ENCODE results near the gene MARS1. TPM values are rescaled to one million over a fixed set of nuclear protein-coding genes. Genes with fewer than 3 reads are reported as not detected.

MARS1 gene
- polyA plus RNA-seq, 1 donor, result 81.9 TPM

DNA sequence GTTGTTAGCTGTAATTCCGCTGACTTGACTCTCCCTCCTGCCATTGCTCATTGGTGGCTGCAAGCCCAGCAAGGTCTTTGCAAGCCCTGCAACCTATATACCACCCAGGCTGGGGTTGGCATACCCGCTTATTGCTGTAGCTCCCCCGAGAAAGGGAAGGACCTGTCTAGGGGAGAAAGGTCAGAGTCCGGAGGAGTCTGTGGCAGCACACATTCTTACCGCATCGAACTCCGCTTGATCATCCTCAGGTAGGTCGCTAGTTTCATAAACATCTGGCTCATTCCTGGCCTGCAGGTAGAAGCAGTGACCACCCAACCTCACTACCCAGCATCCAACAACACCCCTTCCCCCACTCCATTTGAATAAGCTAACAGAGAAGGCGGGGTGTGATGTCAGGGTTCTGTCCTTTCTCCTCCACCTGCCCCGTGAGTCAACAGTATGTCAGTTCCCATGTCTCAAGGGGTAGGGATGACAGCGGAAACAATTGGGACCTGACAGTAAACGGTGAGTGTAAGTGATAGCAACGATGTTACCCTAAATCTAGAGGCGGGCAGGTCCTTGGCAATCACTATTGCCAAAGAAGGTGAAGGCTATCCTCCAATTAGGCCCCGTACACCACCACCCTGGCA, 58.1 kb downstream of the MARS1 start:
- peak overlapping the region; percentile 80 for H3K27ac ChIP-seq (ENCODE audit: low read length)
- H3K36me3 ChIP-seq (ENCODE audit: control insufficient read depth, insufficient read depth, low read length), result peaks cover 9% of the 10 kb centered on the region
- H3K9me3 ChIP-seq (ENCODE audit: control insufficient read depth, low read depth, low read length), result no peaks in the 10 kb centered on the region
- peaks cover 32% of the 10 kb centered on the region for H3K27me3 ChIP-seq (ENCODE audit: control insufficient read depth, insufficient read depth, low read length)
- peak overlapping the region; percentile 100 for H3K4me3 ChIP-seq (ENCODE audit: low read length)
- no CpG with 5 or more reads among the region's 15 CpGs for WGBS (ENCODE audit: insufficient coverage, low lambda C conversion rate)
- peaks cover 14% of the 10 kb centered on the region for H3K4me1 ChIP-seq (ENCODE audit: control insufficient read depth, insufficient read depth, low read length)
- peak; percentile 36 to 82 for DNase-seq

DNA sequence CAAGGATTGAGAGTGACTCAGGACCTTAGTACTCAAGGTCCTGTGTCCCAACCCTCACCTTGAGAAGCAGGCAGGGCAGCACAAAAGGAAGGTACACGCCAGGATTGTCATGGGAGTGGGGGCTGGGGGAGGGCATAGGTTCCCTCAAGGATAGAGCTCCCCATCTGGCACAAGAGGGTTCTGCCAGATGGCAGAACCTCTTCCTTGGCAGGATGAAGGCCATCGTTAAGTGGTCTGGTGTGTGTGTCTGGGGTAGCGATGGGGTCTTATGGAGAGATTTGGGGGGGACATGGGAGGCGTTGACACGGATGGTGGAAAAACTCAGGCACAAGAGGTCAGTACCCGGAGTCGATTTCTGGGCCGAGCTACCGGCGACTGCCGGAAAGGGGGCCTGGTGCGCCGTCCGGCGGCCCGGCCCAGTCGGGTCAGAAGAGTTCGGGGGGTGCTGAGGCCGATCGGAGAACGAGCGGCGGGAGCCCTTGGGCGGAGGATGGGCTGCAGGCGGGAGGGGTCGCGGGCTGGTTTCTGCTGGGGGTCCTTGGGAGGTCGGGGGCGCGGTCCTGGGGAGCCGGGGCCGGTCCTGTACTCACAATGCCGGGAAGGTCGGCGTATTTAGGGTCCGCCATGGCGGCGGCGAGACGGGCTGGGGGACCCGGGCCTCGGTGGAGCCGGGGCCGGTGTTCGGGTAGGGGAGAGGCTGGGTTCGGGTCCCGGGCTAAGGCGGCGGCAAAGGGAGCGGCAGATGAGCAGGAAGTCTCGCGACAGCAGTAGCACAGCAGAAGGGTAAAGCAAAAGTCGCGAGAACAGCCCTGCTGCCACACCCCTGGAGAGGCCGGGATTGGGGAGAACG, 58.8 kb downstream of the MARS1 start, which contains the start of gene DCTN2:
TSS of gene DCTN2 (minus strand) at position 755 of the 850 bp plus-strand sequence. CDS start at position 626, 129 bp downstream.
- no CpG with 5 or more reads among the region's 56 CpGs for WGBS (ENCODE audit: insufficient coverage, low lambda C conversion rate)
- Histone ChIP-seq H3K9me3 (ENCODE audit: control insufficient read depth, low read depth, low read length) (no peaks in the 10 kb centered on the region), H3K4me1 (ENCODE audit: control insufficient read depth, insufficient read depth, low read length) (peaks cover 14% of the 10 kb centered on the region), H3K4me3 (ENCODE audit: low read length) (peak within 1 kb of the TSS; percentile 100), H3K27ac (ENCODE audit: low read length) (peak within 1 kb of the TSS; percentile 80), H3K36me3 (ENCODE audit: control insufficient read depth, insufficient read depth, low read length) (peaks cover 5% of the 10 kb centered on the region), H3K27me3 (ENCODE audit: control insufficient read depth, insufficient read depth, low read length) (peaks cover 39% of the 10 kb centered on the region)
- DNase-seq, result peak; percentile 96 to 97

DNA sequence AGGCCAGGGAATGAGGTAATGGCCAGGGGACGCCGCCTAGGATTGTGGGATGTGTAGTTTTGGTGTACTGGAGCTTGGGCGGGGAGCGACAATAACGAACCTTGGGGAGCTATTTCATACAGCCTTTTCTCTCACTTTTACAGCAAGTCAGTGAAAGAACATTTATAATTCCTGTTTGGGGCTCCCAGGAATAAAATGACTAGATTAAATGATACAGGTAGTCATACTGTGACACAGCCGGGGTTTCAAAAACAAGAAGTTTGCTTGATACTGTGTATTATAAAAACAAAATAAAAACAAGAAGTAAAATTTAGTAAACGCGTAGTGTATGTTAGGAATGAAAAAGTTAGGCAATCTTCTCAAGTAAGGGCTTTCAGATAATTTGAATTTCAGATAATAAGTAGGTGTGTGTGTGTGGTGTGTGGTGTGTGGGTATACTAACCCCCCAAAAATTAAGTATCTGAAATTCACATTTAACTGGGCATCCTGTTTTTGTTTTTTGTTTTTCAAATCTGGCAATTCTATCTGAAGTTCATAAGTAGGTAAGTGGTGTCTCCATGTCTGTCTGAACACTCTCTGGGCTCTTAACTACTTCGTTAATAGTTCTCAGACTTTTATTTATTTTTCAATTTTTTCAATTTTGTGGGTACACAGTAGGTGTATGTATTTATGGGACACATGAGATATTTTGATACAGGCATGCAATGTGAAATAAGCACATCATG, 59.6 kb downstream of the MARS1 start:
- Histone ChIP-seq H3K4me3 (ENCODE audit: low read length) (peak overlapping the region; percentile 100), H3K9me3 (ENCODE audit: control insufficient read depth, low read depth, low read length) (no peaks in the 10 kb centered on the region), H3K27me3 (ENCODE audit: control insufficient read depth, insufficient read depth, low read length) (peaks cover 47% of the 10 kb centered on the region), H3K36me3 (ENCODE audit: control insufficient read depth, insufficient read depth, low read length) (peaks cover 5% of the 10 kb centered on the region), H3K4me1 (ENCODE audit: control insufficient read depth, insufficient read depth, low read length) (peaks cover 14% of the 10 kb centered on the region), H3K27ac (ENCODE audit: low read length) (no peak overlapping the region)
- WGBS (ENCODE audit: insufficient coverage, low lambda C conversion rate), result 17% methylated on average over 4 of the region's 9 CpGs
- DNase-seq, result no peak

DNA sequence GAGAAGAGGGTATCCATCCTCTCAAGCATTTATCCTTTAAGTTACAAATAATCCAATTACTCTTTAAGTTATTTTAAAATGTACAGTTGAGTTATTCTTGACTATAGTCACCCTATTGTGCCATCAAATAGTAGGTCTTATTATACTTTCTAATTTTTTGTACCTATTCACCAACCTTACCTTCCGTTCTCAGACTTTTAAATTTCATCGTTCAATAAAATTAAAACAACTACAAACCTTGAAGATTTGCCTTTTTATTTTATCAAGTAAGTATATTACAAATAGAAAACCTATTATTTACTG, 60.1 kb downstream of the MARS1 start:
- Histone ChIP-seq H3K9me3 (ENCODE audit: control insufficient read depth, low read depth, low read length) (no peaks in the 10 kb centered on the region), H3K4me1 (ENCODE audit: control insufficient read depth, insufficient read depth, low read length) (peaks cover 14% of the 10 kb centered on the region), H3K27me3 (ENCODE audit: control insufficient read depth, insufficient read depth, low read length) (peaks cover 52% of the 10 kb centered on the region), H3K4me3 (ENCODE audit: low read length) (no peak overlapping the region), H3K27ac (ENCODE audit: low read length) (no peak overlapping the region), H3K36me3 (ENCODE audit: control insufficient read depth, insufficient read depth, low read length) (peaks cover 5% of the 10 kb centered on the region)
- 100% methylated on average over 2 of the region's 2 CpGs for WGBS (ENCODE audit: insufficient coverage, low lambda C conversion rate)
- DNase-seq, result no peak

DNA sequence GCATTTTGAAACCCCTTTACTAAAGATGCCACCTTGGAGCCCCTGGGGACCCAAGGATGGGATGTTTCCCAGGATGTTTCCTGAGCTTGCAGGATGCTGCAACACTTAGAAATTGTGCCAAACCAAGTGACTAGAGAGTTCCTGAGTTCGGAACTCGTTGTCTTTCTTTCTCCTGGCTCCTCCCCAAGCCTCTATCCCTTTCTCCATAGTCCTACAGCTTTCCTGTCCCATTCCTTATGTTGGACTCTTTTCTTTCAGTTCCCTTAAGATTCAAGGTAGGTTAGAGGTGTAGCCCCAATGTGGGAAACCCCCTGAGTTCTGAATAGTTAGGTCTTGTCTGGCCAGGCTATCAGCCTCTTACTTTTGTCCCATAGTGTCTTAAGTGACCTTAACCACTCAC, 60.6 kb downstream of the MARS1 start:
- H3K27me3 ChIP-seq (ENCODE audit: control insufficient read depth, insufficient read depth, low read length), result peaks cover 57% of the 10 kb centered on the region
- WGBS (ENCODE audit: insufficient coverage, low lambda C conversion rate), result no CpG with 5 or more reads among the region's 2 CpGs

DNA sequence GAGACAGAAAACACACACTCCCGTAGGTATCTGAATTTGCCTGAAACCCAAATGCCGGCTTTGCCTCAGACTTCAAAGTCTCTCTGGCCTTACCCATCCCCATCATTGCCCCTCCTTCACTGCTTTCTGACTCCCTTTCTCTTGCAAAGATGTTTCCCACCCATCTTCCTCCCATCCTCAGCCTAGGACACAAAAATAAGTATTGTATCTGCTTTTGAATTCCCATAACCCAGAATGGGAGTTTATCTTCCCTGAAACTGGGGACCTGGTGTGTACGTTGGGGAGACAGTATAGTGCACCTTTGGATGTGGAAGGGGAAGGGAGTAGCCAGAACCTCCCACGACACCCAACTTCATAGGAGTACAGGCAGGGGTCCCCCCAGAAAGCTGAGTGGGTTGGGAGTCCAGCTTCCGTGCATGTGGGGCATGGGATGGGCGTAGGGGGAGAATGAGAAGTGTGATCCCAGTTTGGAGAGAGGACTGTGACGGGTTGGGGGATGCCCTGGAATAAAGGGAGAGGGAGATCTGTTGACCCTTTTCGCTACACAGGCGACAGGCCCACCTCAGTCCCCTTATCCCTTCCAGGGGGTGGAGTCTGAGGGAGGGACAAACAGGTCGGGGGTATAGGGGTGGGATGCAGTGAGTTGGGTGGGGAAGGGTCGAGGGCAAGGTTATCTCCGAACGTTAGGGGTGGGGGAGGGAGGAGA, 61.5 kb downstream of the MARS1 start:
- H3K27ac ChIP-seq (ENCODE audit: low read length), result no peak overlapping the region
- H3K36me3 ChIP-seq (ENCODE audit: control insufficient read depth, insufficient read depth, low read length), result no peaks in the 10 kb centered on the region
- no peak overlapping the region for H3K4me3 ChIP-seq (ENCODE audit: low read length)
- H3K4me1 ChIP-seq (ENCODE audit: control insufficient read depth, insufficient read depth, low read length), result peaks cover 14% of the 10 kb centered on the region
- WGBS (ENCODE audit: insufficient coverage, low lambda C conversion rate), result no CpG with 5 or more reads among the region's 13 CpGs
- peaks cover 64% of the 10 kb centered on the region for H3K27me3 ChIP-seq (ENCODE audit: control insufficient read depth, insufficient read depth, low read length)
- no peak for DNase-seq
- no peaks in the 10 kb centered on the region for H3K9me3 ChIP-seq (ENCODE audit: control insufficient read depth, low read depth, low read length)

More for the DNA sequence above, 60.6 kb downstream of the MARS1 start:
- Histone ChIP-seq H3K4me1 (ENCODE audit: control insufficient read depth, insufficient read depth, low read length) (peaks cover 14% of the 10 kb centered on the region), H3K9me3 (ENCODE audit: control insufficient read depth, low read depth, low read length) (no peaks in the 10 kb centered on the region), H3K36me3 (ENCODE audit: control insufficient read depth, insufficient read depth, low read length) (peaks cover 3% of the 10 kb centered on the region), H3K27ac (ENCODE audit: low read length) (no peak overlapping the region), H3K4me3 (ENCODE audit: low read length) (no peak overlapping the region)
- DNase-seq, result no peak

DNA sequence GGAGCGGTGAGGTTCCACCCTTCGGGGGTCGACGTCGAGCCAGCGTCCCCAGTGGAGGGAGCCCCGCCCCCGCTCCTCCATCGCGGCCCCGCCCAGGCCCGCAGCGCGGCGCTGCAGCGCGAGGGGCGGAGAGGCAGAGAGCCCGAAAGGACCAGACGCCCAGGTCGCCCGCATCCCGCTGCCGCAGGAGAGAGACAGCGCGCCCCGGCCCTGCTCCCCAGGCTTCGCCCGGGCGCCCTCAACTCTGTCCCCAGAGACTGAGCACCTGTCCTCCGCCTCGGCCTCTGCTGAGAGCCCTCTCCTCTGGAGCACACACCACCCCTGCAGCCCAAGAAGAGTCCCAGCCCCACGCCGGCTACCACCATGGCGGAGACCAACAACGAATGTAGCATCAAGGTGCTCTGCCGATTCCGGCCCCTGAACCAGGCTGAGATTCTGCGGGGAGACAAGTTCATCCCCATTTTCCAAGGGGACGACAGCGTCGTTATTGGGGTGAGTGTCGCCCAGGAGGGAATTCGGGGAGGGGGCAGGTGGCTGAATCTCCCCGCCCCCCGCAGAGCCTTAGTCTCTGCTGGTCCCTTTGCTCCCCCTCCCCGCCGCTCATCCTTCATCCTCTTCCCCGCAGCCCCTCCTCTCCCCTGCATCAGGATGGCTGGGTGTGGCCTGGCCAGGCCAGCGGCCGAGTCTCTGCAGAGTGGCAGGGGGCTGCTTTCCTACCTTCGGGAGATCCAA, 62.2 kb downstream of the MARS1 start, which contains the start of gene KIF5A:
TSS of gene KIF5A (plus strand) at position 136 of the 732 bp plus-strand sequence. CDS start at position 364, 228 bp downstream.
- no CpG with 5 or more reads among the region's 52 CpGs for WGBS (ENCODE audit: insufficient coverage, low lambda C conversion rate)
- H3K4me1 ChIP-seq (ENCODE audit: control insufficient read depth, insufficient read depth, low read length), result peaks cover 14% of the 10 kb centered on the region
- peaks cover 70% of the 10 kb centered on the region for H3K27me3 ChIP-seq (ENCODE audit: control insufficient read depth, insufficient read depth, low read length)
- no peak within 1 kb of the TSS for H3K27ac ChIP-seq (ENCODE audit: low read length)
- no peaks in the 10 kb centered on the region for H3K9me3 ChIP-seq (ENCODE audit: control insufficient read depth, low read depth, low read length)
- DNase-seq, result no peak
- peak within 1 kb of the TSS; percentile 27 for H3K4me3 ChIP-seq (ENCODE audit: low read length)
- no peaks in the 10 kb centered on the region for H3K36me3 ChIP-seq (ENCODE audit: control insufficient read depth, insufficient read depth, low read length)

DNA sequence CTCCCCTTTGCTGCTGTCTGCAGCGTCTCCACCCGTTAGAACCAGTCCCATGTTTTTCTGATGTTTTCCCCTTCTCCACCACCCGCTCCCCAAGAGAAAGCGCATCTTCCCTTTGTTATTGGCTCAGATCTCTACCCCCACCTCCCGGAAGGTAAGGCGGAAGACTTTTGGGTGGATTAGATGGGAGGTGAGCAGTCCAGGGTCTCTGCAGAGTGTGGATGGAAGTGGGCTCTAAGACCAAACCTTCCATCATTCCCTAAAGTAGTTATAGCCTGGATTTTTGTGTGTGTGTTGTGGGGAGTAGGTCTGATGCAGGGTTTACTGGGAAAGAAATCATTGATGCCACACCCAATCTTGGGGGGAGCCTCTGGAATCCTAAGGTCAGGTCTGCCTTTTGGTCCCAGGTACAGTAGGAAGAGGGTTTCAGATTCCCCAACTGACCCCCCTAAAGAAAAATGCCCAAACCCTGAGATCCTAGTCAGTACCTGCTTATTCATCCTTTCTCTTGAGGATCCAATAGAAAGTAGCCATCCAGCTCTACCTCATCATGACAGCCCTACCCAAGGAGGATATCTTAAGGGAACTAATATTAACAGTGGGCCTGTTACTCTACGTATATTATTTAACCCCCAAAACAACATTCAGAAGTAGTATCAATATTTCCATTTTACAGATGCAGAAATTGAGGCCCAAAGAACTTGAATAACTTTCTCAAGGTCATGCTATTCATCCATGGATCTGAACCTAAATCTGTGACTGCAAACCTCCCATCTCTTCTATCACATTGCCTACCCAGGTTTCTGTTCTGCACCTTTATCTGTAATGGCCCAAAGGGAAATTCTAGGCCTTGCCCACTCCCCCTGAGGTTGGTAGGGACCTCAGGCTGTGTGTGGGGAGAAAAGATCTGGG, 63.0 kb downstream of the MARS1 start:
- Histone ChIP-seq H3K27ac (ENCODE audit: low read length) (no peak overlapping the region), H3K9me3 (ENCODE audit: control insufficient read depth, low read depth, low read length) (no peaks in the 10 kb centered on the region), H3K4me1 (ENCODE audit: control insufficient read depth, insufficient read depth, low read length) (peaks cover 8% of the 10 kb centered on the region), H3K27me3 (ENCODE audit: control insufficient read depth, insufficient read depth, low read length) (peaks cover 70% of the 10 kb centered on the region), H3K36me3 (ENCODE audit: control insufficient read depth, insufficient read depth, low read length) (no peaks in the 10 kb centered on the region), H3K4me3 (ENCODE audit: low read length) (peak overlapping the region; percentile 27)
- WGBS (ENCODE audit: insufficient coverage, low lambda C conversion rate), result no CpG with 5 or more reads among the region's 7 CpGs
- no peak for DNase-seq

Data from large intestine (tissue), 3 donors.